Natural killer cell (primary cell): Measurements from ENCODE around the gene GPR17. TPM values are rescaled to one million over a fixed set of nuclear protein-coding genes. Genes with fewer than 3 reads are reported as not detected.

Experiments
- ATAC-seq, 3 donors: fragments of 150-1000 bp in 2 of 3; fragments of 200-7000 bp in 1 of 3; cut with Tn5 transposase; 1 replicate in 1 of 3; 2 replicates in 2 of 3; pipeline ENCODE4 v1.10.0; 2021; ENCODE audit warnings: mild to moderate bottlenecking in 2 of 3, moderate library complexity in 2 of 3
- DNase-seq, 2 donors: peaks; one replicate each; pipeline versions ENCODE4 v3.0.0 to v3.0.0-alpha.2; 2013 to 2021; ENCODE audit warnings: mixed read lengths in 1 of 2
- H3K27ac ChIP-seq: one replicate; pipeline ENCODE4 v1.5.1; 2013; ENCODE audit warnings: mild to moderate bottlenecking, low read length
- H3K27me3 ChIP-seq: one replicate; pipeline ENCODE4 v1.6.1; 2013; ENCODE audit warnings: low read length; ENCODE audit not compliant: control insufficient read depth, insufficient read depth
- H3K36me3 ChIP-seq: one replicate; pipeline ENCODE4 v1.6.1; 2013; ENCODE audit warnings: low read length; ENCODE audit not compliant: control insufficient read depth, insufficient read depth
- H3K4me1 ChIP-seq: one replicate; pipeline ENCODE4 v1.6.1; 2013; ENCODE audit warnings: low read length; ENCODE audit not compliant: control insufficient read depth, insufficient read depth
- H3K4me3 ChIP-seq: one replicate; pipeline ENCODE4 v1.5.1; 2013; ENCODE audit warnings: low read length
- H3K9me3 ChIP-seq: one replicate; pipeline ENCODE4 v1.6.1; 2013; ENCODE audit warnings: low read length; ENCODE audit not compliant: control insufficient read depth, insufficient read depth
- H3K27ac Mint-ChIP-seq, 2 donors: one replicate each; pipeline ENCODE4 v1.8.0; 2022; ENCODE audit warnings: mild to moderate bottlenecking in 2 of 2, mixed read lengths in 2 of 2, moderate library complexity in 1 of 2
- H3K27me3 Mint-ChIP-seq, 2 donors: one replicate each; pipeline ENCODE4 v1.8.0; 2022; ENCODE audit warnings: low read depth in 2 of 2, mixed read lengths in 2 of 2
- H3K36me3 Mint-ChIP-seq: one replicate; pipeline ENCODE4 v1.8.0; 2022; ENCODE audit warnings: mixed read lengths
- H3K4me1 Mint-ChIP-seq, 2 donors: one replicate each; pipeline ENCODE4 v1.8.0; 2022; ENCODE audit warnings: mixed read lengths in 2 of 2
- H3K4me3 Mint-ChIP-seq: one replicate; pipeline ENCODE4 v1.8.0; 2022; ENCODE audit warnings: mild to moderate bottlenecking, moderate library complexity, mixed read lengths
- H3K9me3 Mint-ChIP-seq, 2 donors: one replicate each; pipeline ENCODE4 v1.8.0; 2022; ENCODE audit warnings: mixed read lengths in 2 of 2
- CTCF ChIP-seq: fragments of 200-600 bp; IDR thresholded peaks from one replicate; pipeline ENCODE4 v1.8.0; 2022; ENCODE audit warnings: antibody characterized with exemption
- WGBS: methylation state at CpG from one replicate; pipeline ENCODE4 v1.1.7; 2013; ENCODE audit warnings: missing lambda C conversion rate; ENCODE audit not compliant: insufficient coverage; 5-methylcytosine and 5-hydroxymethylcytosine counted together
- intact Hi-C: fragments of 100-400 bp; cut with micrococcal nuclease; formaldehyde crosslinking; loops from one replicate; pipeline ENCODE4 v1.14.2; 2022
- total RNA-seq, 4 donors: library from RNA; stranded (reverse); fragments of 120-200 nt in 1 of 4; gene quantifications; one replicate each; pipeline versions ENCODE4 v1.2.3 to v1.2.4, GENCODE V29; 2013 to 2022

Gene GPR17
- total RNA-seq, 3 donors from 2014 or later (not counting 1 experiment from before 2014, with no cell fraction given) = not detected

GRCh38 chr2:127620866-127621265 is 25.1 kb upstream of the GPR17 start:
- Histone ChIP-seq H3K9me3 (no peaks in the 10 kb centered on the region), H3K27ac (no peak overlapping the region), H3K36me3 (no peaks in the 10 kb centered on the region), H3K4me1 (peaks cover 5% of the 10 kb centered on the region), H3K27me3 (no peaks in the 10 kb centered on the region), H3K4me3 (no peak overlapping the region)
- no peak for TF ChIP-seq CTCF
- no peak overlapping the region for H3K4me3 Mint-ChIP-seq
- no peaks in the 10 kb centered on the region for H3K36me3 Mint-ChIP-seq
- no peak for ATAC-seq
- peaks cover 5 to 7% of the 10 kb centered on the region in 2 donors for H3K4me1 Mint-ChIP-seq
- H3K27me3 Mint-ChIP-seq = peaks cover 13% of the 10 kb centered on the region in 2 donors
- intact Hi-C loops = no loop called here
- no peak for DNase-seq
- no peak overlapping the region for H3K27ac Mint-ChIP-seq
- no peaks in the 10 kb centered on the region for H3K9me3 Mint-ChIP-seq
- WGBS = 24% methylated on average over 3 of the region's 3 CpGs

GRCh38 chr2:127621981-127622431 is 23.9 kb upstream of the GPR17 start:
- intact Hi-C loops = no loop called here
- H3K4me1 ChIP-seq = peaks cover 5% of the 10 kb centered on the region
- H3K27ac Mint-ChIP-seq = no peak overlapping the region
- no peaks in the 10 kb centered on the region for H3K9me3 Mint-ChIP-seq
- no peak for DNase-seq
- ATAC-seq = no peak
- no peaks in the 10 kb centered on the region for H3K27me3 ChIP-seq
- no peaks in the 10 kb centered on the region for H3K36me3 Mint-ChIP-seq
- no peak overlapping the region for H3K27ac ChIP-seq
- H3K36me3 ChIP-seq = no peaks in the 10 kb centered on the region
- no peaks in the 10 kb centered on the region for H3K4me1 Mint-ChIP-seq
- no peaks in the 10 kb centered on the region for H3K9me3 ChIP-seq
- no peak for TF ChIP-seq CTCF
- 97% methylated on average over 14 of the region's 15 CpGs for WGBS
- H3K4me3 ChIP-seq = no peak overlapping the region
- H3K4me3 Mint-ChIP-seq = no peak overlapping the region
- H3K27me3 Mint-ChIP-seq = peaks cover 2 to 14% of the 10 kb centered on the region in 2 donors

GRCh38 chr2:127622561-127623387 is 23.2 kb upstream of the GPR17 start:
- Histone ChIP-seq H3K36me3 (no peaks in the 10 kb centered on the region), H3K27ac (no peak overlapping the region)
- intact Hi-C loops = no loop called here

More at GRCh38 chr2:127622561-127623387, 23.2 kb upstream of the GPR17 start:
- Mint-ChIP-seq H3K27ac (no peak overlapping the region), H3K9me3 (no peaks in the 10 kb centered on the region), H3K36me3 (no peaks in the 10 kb centered on the region), H3K4me1 (no peaks in the 10 kb centered on the region), H3K27me3 (peaks cover 0 to 12% of the 10 kb centered on the region in 2 donors), H3K4me3 (no peak overlapping the region)
- no peak for DNase-seq
- TF ChIP-seq CTCF = no peak
- WGBS = 91% methylated on average over 21 of the region's 21 CpGs
- Histone ChIP-seq H3K9me3 (no peaks in the 10 kb centered on the region), H3K4me3 (no peak overlapping the region), H3K27me3 (no peaks in the 10 kb centered on the region), H3K4me1 (peaks cover 5% of the 10 kb centered on the region)
- no peak for ATAC-seq
